ENCODE measurements around the gene ITSN2. TPM values are rescaled to one million over a fixed set of nuclear protein-coding genes. Genes with fewer than 3 reads are reported as not detected.
"Not testable (repeated sequence)": the region's sequence is repeated elsewhere in the genome, so short reads cannot be mapped to it uniquely, and the experiment has no call there.

The ITSN2 gene
- total RNA-seq, 1 experiment from 2014 or later: 20.8 TPM

DNA sequence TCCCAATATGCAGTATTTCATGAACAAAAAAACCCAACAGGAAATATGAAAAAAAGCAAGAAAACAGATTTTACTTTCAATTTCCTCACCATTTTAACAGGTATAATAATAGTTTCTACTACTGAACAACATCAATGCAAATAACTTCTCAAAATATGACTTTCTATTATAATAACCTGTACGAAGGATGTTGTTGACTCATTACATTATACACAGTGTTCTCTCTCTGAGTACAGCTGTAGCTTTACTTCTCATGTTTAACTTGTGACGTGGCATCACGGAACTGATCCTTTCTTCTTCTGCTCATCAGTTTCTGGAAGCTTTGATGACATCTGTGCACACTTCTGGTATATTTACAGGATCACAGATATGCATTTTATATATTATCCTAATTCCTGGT, 145.5 kb downstream of the ITSN2 start:
- DNase-seq (ENCODE audit: low read depth): no peak

DNA sequence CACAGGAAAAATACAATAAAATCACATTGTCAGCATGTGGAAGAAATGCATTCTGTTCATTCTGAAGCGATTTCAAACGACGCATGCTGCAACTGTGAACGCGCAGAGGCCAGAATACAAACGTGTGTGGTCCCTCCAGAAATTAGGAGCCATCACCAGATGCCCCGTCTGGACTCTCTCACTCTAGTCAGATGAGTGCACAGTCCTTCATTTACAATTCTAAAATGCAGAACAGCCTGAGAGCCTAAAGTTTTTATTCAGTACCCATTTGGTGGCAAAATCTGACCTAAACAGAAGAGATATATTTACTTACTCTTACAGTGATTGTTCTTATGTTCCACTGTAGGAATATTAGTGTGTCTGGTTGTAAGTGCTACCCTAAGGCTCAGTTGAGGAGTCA, 148.9 kb downstream of the ITSN2 start:
- no peak for DNase-seq (ENCODE audit: low read depth)

- no peak for DNase-seq (ENCODE audit: low read depth)
Observed at GRCh38 chr2:24210723-24211122, 149.6 kb downstream of the ITSN2 start.

DNA sequence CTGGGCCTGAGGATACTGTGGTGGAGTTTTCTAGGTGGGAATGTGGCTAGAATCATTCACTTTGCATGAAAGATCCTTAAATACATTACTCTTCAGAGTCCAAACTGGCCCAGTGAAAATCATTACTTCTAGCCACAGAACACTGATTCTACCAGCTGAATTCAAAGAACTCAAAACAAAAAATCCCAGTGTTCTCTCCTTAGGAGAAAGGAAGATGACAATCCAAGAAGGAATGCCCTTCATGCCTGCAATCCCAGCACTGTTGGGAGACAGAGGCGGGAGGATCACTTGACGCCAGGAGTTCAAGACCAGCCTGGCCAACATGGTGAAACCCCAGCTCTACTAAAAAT, 150.3 kb downstream of the ITSN2 start:
- no peak for DNase-seq (ENCODE audit: low read depth)

- DNase-seq (ENCODE audit: low read depth): no peak
Observed at GRCh38 chr2:24209389-24210105, 150.8 kb downstream of the ITSN2 start.

GRCh38 chr2:24208490-24208889, 151.8 kb downstream of the ITSN2 start:
- DNase-seq (ENCODE audit: low read depth): no peak

- no peak for DNase-seq (ENCODE audit: low read depth)
Observed at GRCh38 chr2:24207359-24207758, 153.0 kb downstream of the ITSN2 start.

- DNase-seq (ENCODE audit: low read depth): no peak
Observed at GRCh38 chr2:24206714-24207113, 153.6 kb downstream of the ITSN2 start.

DNA sequence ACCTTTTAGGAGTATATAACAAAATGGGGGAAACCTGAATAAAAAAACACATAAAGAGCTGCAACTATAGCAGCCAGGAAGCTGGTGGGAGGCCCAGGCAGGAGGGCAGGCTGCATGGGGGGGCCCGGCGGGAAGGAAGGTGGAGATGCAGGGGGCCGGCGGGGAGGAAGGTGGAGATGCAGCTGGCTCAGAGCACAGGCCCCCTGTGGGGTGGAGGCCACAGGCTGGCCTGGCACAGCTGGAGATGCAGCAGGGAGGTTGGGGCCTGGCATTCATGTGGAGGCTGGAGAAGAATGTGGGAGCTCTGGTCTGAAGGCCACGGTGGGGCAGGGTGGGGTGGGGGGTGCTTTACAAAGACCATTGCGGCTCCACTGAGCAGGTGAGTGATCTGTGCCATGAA, 154.1 kb downstream of the ITSN2 start:
- DNase-seq (ENCODE audit: low read depth): no peak

- DNase-seq (ENCODE audit: low read depth): no peak
Observed at GRCh38 chr2:24205131-24205530, 155.2 kb downstream of the ITSN2 start.

DNA sequence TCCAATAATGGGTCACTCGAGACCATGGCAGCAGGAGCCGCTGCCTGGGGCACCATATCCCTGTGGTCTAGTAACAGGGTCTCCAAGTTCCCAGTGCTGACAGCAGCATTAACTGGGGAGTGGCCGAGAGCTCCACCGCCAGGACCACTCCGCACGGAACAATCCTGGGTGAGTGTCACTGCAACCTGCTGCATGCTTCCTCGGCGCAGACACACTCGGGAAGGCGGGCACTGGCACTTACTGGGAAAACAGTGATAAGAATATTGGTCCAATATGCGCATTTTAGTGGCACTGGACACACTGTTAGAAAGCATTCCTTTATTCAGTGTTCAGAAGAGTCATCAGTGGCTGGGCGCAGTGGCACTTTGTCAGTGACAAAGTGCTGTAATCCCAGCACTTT, 155.8 kb downstream of the ITSN2 start:
- DNase-seq (ENCODE audit: low read depth): no peak

DNA sequence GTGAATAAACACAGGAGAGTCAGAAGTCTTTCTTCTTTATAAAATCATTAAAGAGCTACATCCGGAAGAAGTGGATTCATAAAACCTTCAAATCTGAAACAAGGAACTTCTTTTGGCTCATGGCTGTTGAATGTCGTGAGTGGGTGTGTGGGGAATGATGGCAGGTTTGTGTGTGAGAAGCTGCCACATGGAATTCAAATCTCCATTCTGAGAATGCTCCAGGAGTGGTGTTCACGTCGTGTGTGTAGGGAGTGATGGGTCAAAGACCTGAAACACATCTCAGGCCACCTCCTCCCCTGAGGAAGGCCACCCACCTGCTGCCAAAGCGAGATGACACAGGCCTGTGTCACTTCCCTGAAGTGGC, 156.6 kb downstream of the ITSN2 start:
- DNase-seq (ENCODE audit: low read depth): no peak

- no peak for DNase-seq (ENCODE audit: low read depth)
Observed at GRCh38 chr2:24203029-24203786, 157.1 kb downstream of the ITSN2 start.

GRCh38 chr2:24200799-24201198, 159.5 kb downstream of the ITSN2 start:
- no peak for DNase-seq (ENCODE audit: low read depth)

DNA sequence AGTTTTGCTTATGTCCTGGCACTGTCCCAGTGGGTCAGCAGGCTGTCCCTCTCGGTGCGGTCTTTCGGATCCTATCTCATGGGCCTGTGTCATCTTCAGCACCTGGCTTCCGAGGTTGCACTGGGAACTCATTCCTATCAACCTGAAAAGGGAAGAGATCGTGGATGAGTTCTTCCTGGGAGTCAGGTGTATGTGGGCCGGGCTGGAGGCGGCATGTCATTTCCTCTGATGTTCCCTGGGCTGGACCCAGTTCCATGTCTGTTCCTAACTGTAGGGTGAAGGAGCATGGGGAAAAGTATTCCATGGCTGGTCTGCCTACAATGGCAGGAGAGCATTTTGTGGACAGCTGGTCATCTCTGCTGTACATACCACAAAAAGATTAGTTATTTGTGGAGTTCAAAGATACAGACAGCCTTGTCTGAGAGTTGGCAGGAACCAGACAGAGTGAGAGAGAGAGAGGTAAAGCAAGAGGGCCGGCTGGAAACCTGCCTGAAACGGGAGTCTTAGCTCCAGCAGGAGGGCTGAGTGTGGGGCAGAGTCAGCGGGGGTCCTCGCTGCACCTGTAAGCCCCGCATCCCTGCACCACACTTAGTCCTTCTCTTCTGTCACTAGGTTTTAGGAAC, 160.3 kb downstream of the ITSN2 start:
- DNase-seq (ENCODE audit: low read depth): no peak

GRCh38 chr2:24197213-24197612, 163.1 kb downstream of the ITSN2 start:
- DNase-seq (ENCODE audit: low read depth): not testable (repeated sequence)

- DNase-seq (ENCODE audit: low read depth): no peak
Observed at GRCh38 chr2:24191848-24192247, 168.5 kb downstream of the ITSN2 start.

DNA sequence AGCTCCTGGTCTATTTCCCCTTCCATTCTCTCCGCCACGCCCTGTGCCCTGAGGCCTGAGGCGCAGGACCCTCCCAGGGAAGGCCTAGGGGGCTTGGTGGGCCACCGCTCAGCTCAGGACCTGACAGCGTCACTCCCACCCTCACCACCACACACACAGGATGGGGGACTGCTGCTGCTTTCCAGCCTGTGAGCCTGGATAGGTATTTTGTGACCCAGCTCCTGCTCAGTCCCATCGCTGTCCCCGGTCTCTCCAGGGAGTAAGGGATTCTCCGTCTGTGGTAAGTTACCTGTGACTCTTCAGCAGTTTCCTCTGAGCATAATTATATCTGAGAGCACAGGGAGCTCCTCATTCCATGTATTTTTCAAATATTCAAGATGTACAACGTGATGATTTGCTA, 169.2 kb downstream of the ITSN2 start:
- DNase-seq (ENCODE audit: low read depth): no peak

DNA sequence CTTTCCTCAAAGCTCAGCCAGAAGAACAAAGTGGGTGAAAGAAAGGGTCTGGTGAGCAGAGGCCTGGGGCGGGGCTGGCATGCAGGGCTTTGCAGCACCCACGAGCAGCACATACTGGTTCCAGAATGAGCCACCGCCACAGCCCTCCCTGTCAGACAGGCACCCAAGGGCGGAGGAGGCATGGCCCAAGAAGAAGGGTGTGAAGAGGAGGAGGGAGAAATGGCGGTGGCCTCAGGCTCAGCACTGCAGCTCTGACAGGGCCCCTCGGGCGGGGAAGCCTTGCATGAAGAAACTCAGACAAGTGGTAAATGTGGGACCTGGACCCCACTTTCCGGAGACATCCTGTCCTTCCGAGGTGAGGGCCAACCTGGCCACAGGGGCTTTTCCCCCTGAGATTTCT, 169.8 kb downstream of the ITSN2 start:
- no peak for DNase-seq (ENCODE audit: low read depth)

DNA sequence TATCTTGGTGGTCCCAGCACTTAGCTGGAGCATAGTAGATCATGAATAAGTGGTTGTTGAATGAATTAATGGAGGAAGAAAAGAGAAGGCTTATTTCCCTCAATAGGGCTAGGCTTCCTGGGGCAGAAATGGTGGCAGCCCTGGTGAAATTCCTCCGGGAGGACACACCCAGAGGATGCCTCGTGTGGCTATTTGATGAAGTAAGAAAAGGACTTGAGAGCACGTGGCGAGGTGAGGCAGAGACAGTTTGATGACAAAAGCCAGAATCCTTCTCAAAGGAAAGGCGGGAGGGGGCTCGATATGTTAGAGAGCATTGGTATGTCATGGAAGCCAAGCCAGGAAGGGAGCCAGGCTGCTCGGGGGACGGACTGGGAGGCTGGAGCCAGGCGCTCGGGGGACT, 170.8 kb downstream of the ITSN2 start:
- no peak for DNase-seq (ENCODE audit: low read depth)

DNA sequence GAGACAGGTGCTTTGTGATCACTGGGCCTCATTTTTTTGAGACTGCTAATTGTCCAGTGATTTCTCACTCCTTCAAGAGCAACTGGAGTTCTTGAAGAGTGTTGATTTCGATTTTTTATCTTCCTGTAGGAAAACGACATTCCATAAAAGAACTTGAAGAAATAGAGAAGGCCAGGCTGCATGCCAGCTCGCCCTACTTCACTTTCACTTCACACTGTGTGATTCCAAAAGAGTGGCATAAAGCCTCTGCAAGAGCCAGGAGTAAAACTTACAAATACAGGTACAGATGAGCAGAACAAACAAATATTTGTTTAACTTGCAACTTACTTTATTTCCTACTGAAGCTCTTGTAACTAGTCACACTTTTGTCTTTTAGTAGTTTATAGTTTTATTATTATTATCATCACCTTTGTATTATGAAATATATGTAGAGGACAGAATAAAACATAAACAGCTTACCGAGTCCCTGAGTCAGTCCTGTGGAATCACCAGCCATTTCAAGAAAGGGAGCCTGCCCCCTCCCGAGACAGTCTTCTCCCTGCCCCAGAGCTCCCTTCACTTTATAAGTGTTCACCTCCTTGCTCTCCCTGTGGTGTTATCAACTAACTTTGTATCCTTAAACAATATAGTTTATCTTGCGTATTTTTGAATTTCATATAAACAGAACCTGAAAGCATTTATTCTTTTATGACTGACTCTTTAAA, 176.8 kb downstream of the ITSN2 start:
- no peak for DNase-seq (ENCODE audit: low read depth)

DNA sequence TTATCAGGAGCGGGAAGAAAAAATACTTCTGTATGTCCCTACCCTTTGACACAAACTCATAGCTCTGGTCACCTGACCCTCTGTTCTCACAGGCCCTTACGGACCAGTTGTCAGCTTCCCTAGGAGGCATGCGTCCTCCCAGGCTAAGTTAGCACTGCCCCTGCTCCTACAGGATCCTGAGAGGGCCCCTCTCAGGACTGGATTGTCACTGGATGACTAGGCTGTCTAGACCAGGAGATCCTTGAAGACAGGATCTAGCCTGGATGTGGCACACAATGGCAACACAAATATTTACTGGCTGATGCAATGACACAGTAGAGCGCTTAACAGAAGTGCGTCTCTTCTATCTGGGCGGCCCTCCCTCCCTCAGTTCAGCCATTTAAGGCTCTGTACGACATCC, 177.8 kb downstream of the ITSN2 start:
- no peak for DNase-seq (ENCODE audit: low read depth)
